Naive B cell (primary cell): Measurements from ENCODE around the gene ARL6IP6. TPM values are rescaled to one million over a fixed set of nuclear protein-coding genes. Genes with fewer than 3 reads are reported as not detected.

Experiments
- ATAC-seq, 2 donors: fragments of 150-1000 bp; cut with Tn5 transposase; 2 replicates each; pipeline ENCODE4 v1.10.0; 2021; ENCODE audit warnings: low read depth in 2 of 2, mild to moderate bottlenecking in 2 of 2, moderate library complexity in 2 of 2
- DNase-seq: peaks from one replicate; pipeline ENCODE4 v3.0.0; 2022
- H3K27ac Mint-ChIP-seq, 6 donors: one replicate each; pipeline ENCODE4 v1.8.0; 2020 to 2022; ENCODE audit warnings: mild to moderate bottlenecking in 6 of 6, mixed read lengths in 6 of 6, moderate library complexity in 5 of 6, inconsistent platforms in 2 of 6
- H3K27me3 Mint-ChIP-seq, 3 donors: one replicate each; pipeline ENCODE4 v1.8.0; 2021 to 2022; ENCODE audit warnings: mixed read lengths in 3 of 3, mild to moderate bottlenecking in 1 of 3
- H3K36me3 Mint-ChIP-seq, 2 donors: one replicate each; pipeline ENCODE4 v1.8.0; 2020 to 2022; ENCODE audit warnings: mixed read lengths in 2 of 2, inconsistent platforms in 1 of 2, mild to moderate bottlenecking in 1 of 2
- H3K4me1 Mint-ChIP-seq, 3 donors: one replicate each; pipeline ENCODE4 v1.8.0; 2020 to 2022; ENCODE audit warnings: mixed read lengths in 3 of 3, inconsistent platforms in 1 of 3, mild to moderate bottlenecking in 1 of 3, moderate library complexity in 1 of 3
- H3K4me3 Mint-ChIP-seq, 8 donors: one replicate each; pipeline ENCODE4 v1.8.0; 2020 to 2022; ENCODE audit warnings: mild to moderate bottlenecking in 8 of 8, mixed read lengths in 8 of 8, moderate library complexity in 8 of 8, inconsistent platforms in 2 of 8
- H3K9me3 Mint-ChIP-seq, 7 donors: one replicate each; pipeline ENCODE4 v1.8.0; 2020 to 2022; ENCODE audit warnings: mixed read lengths in 7 of 7, mild to moderate bottlenecking in 5 of 7, inconsistent platforms in 2 of 7, moderate library complexity in 1 of 7
- polyA plus RNA-seq, 6 donors: library from polyadenylated mRNA; unstranded; fragments of 300-500 nt; fragmentation: Illumina TruSeq; gene quantifications; one replicate each; pipeline ENCODE4 v1.2.3, GENCODE V29; 2021; ENCODE audit warnings: low read depth in 6 of 6

Gene ARL6IP6
- polyA plus RNA-seq, 6 donors from 2014 or later: 25.3 to 58.5 (median 38.3) TPM

- H3K4me3 Mint-ChIP-seq: no peak overlapping the region
- peaks cover 0 to 18% (median 10%) of the 10 kb centered on the region in 7 donors for H3K9me3 Mint-ChIP-seq
- DNase-seq (no peak), ATAC-seq (no peak)
- H3K27me3 Mint-ChIP-seq: peaks cover 4 to 10% (median 4%) of the 10 kb centered on the region in 3 donors
- no peak overlapping the region for H3K27ac Mint-ChIP-seq
- no peaks in the 10 kb centered on the region for H3K4me1 Mint-ChIP-seq
- no peaks in the 10 kb centered on the region for H3K36me3 Mint-ChIP-seq
Measured at GRCh38 chr2:152782171-152782570, 63.8 kb downstream of the ARL6IP6 start.

DNA sequence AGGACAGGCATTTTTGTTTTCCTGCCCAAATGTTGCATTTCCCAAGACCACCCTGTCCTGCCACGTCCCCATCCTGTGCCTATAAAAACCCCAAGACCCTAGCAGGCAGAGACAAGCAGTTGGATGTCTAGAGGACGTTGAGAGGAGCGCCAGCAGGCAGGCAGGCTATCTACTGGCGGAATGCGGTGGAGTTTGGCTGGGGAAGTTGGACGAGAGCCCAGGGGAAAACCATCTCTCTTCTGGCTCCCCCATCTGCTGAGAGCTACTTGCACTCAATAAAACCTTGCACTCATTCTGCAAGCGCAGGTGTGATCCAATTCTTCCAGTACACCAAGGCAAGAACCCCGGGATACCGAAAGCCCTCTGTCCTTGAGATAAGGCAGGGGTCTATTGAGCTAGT lies 72.5 kb downstream of the ARL6IP6 start:
- Mint-ChIP-seq H3K27ac (no peak overlapping the region), H3K27me3 (peaks cover 0 to 13% (median 6%) of the 10 kb centered on the region in 3 donors), H3K36me3 (no peaks in the 10 kb centered on the region), H3K9me3 (peaks cover 0 to 23% (median 11%) of the 10 kb centered on the region in 7 donors), H3K4me1 (no peaks in the 10 kb centered on the region), H3K4me3 (no peak overlapping the region)
- no peak for ATAC-seq
- DNase-seq: no peak

DNA sequence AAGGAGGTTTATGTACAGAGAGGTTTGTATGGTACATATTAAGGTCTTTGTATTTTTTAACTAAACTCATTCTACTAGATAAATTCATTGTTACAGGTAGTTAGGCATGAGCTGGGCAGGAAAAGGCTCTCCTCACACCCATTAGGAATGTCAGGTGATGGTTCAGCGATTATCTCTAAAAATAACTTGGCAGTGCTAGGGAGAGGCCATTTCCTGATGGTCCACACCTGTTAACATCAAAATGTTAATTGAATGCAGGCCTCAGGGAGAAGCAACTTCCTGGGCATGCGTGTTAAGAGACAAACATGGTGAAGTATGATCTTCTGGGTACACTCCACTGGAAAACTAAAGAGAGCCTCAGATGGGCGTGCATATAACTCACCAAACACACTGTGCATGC lies 73.6 kb downstream of the ARL6IP6 start:
- no peaks in the 10 kb centered on the region for H3K4me1 Mint-ChIP-seq
- DNase-seq (no peak), ATAC-seq (no peak)
- H3K36me3 Mint-ChIP-seq: no peaks in the 10 kb centered on the region
- H3K27ac Mint-ChIP-seq: no peak overlapping the region
- H3K27me3 Mint-ChIP-seq: peaks cover 0 to 10% (median 6%) of the 10 kb centered on the region in 3 donors
- peaks cover 0 to 12% (median 6%) of the 10 kb centered on the region in 7 donors for H3K9me3 Mint-ChIP-seq
- no peak overlapping the region for H3K4me3 Mint-ChIP-seq

DNA sequence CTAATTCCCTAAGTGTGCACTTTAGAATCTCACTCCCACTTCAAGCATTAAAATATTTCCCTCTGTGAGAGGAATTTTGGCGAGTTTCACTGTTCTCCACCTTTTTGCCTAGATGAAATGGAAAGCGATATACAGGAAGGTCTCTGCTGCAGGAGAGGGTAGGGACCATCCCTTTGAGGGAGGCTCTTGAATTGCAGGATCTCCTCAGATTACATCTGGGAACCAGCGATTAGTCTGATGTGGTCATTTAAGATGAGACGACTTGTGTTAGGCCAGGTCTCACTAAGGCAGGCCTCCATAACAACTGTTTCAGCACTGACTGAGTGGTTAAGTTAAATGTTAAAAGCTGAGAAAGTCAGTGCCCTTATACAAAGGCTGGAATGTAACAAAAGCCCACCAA lies 74.6 kb downstream of the ARL6IP6 start:
- no peaks in the 10 kb centered on the region for H3K4me1 Mint-ChIP-seq
- no peaks in the 10 kb centered on the region for H3K36me3 Mint-ChIP-seq
- DNase-seq: no peak
- no peak overlapping the region for H3K4me3 Mint-ChIP-seq
- no peak for ATAC-seq
- peaks cover 0 to 2% (median under 1%) of the 10 kb centered on the region in 3 donors for H3K27me3 Mint-ChIP-seq
- no peak overlapping the region for H3K27ac Mint-ChIP-seq
- peaks cover 0 to 3% (median 0%) of the 10 kb centered on the region in 7 donors for H3K9me3 Mint-ChIP-seq

GRCh38 chr2:152796941-152797340 lies 78.5 kb downstream of the ARL6IP6 start:
- Mint-ChIP-seq H3K36me3 (no peaks in the 10 kb centered on the region), H3K9me3 (no peaks in the 10 kb centered on the region), H3K4me1 (no peaks in the 10 kb centered on the region), H3K27ac (no peak overlapping the region), H3K4me3 (no peak overlapping the region), H3K27me3 (peaks cover 7 to 8% (median 7%) of the 10 kb centered on the region in 3 donors)
- ATAC-seq (no peak), DNase-seq (no peak)

- Mint-ChIP-seq H3K27me3 (peaks cover 3 to 13% (median 7%) of the 10 kb centered on the region in 3 donors), H3K36me3 (no peaks in the 10 kb centered on the region), H3K27ac (no peak overlapping the region), H3K9me3 (peaks cover 0 to 9% (median 0%) of the 10 kb centered on the region in 7 donors), H3K4me3 (no peak overlapping the region), H3K4me1 (peaks cover 0 to 4% (median 0%) of the 10 kb centered on the region in 3 donors)
- no peak for DNase-seq
- no peak for ATAC-seq
Measured at GRCh38 chr2:152804687-152805408, 86.4 kb downstream of the ARL6IP6 start.

DNA sequence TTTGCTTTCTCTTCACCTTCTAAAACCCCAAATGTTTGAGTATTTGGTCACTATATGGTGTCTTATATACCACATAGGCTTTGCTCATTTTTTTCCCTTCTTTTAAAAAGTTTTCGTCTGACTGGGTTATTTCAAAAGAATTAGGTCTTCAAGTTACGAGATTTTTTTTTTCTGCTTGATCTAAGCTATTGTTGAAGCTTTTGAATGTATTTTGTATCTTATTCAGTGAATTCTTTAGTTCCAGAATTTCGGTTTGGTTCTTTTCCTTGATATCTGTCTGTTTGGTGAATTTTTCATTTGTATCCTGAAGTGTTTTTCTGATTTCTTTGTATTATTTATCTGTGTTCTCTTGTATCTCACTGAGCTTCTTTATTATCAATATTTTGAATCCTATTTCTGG lies 93.5 kb downstream of the ARL6IP6 start:
- H3K36me3 Mint-ChIP-seq: peaks cover 16 to 21% of the 10 kb centered on the region in 2 donors
- ATAC-seq: no peak
- no peak overlapping the region for H3K4me3 Mint-ChIP-seq
- H3K27ac Mint-ChIP-seq: no peak overlapping the region
- H3K4me1 Mint-ChIP-seq: no peaks in the 10 kb centered on the region
- DNase-seq: no peak
- peaks cover 10 to 27% (median 20%) of the 10 kb centered on the region in 7 donors for H3K9me3 Mint-ChIP-seq
- H3K27me3 Mint-ChIP-seq: peaks cover 0 to 8% (median 4%) of the 10 kb centered on the region in 3 donors

Other genes with a start within 250 kb of the ARL6IP6 start
- 100 to 1,000 TPM in 4 of 6 donors, 10 to 100 TPM in 2; 90.7 to 139 (median 118) TPM for gene PRPF40A, start 1.2 kb upstream of the ARL6IP6 start, polyA plus RNA-seq